ENCODE measurements around the gene FNDC3B. TPM values are rescaled to one million over a fixed set of nuclear protein-coding genes. Genes with fewer than 3 reads are reported as not detected.

The FNDC3B gene
- total RNA-seq, 1 donor from 2014 or later, result 24.7 TPM

DNA sequence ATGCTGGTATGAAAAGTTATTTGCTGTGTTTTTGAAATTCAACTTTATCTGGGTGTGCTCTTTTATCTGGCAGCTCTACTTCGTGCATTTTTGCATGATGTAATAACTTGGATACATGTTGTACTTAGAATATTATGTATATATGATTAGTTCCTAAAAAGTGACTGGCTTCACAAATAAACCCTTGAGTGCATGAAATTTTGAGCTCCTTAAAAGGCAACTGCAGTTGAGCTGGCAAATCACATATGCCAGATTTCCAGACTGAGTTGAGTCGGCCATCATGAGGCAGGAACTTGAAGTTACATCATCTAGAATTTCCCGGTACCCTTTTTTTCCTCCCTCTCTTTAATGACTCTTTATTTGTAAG, 162.5 kb downstream of the FNDC3B start:
- intact Hi-C loops (cut with micrococcal nuclease), result no loop called here
- peaks cover 37% of the 10 kb centered on the region for H3K9me3 Mint-ChIP-seq
- H3K4me1 Mint-ChIP-seq (ENCODE audit: low read depth), result peaks cover 26% of the 10 kb centered on the region
- peaks cover 38% of the 10 kb centered on the region for H3K36me3 Mint-ChIP-seq (ENCODE audit: low read depth)
- H3K4me3 Mint-ChIP-seq (ENCODE audit: low read depth), result no peak overlapping the region
- no peak for DNase-seq (ENCODE audit: low spot score)
- H3K27ac Mint-ChIP-seq, result no peak overlapping the region
- H3K27me3 Mint-ChIP-seq (ENCODE audit: low read depth), result no peaks in the 10 kb centered on the region

DNA sequence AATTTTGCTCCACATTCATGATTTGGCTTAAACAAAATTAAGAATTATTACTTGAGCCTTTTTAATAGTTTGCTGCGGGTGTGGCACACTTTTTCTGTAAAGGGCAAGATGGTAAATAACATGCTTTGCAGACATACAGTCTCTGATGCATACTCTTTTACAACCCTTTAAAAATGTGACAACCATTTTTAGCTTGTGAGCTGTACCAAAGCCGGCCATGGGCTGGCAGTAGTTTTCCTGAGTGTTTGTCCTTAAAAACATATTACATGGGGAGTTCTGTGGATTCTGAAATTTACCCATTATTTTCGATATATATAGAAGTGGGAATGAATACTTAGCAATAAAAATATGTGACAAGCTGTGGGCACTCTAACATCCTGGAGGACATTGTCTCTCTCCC, 163.4 kb downstream of the FNDC3B start:
- H3K4me1 Mint-ChIP-seq (ENCODE audit: low read depth), result peaks cover 26% of the 10 kb centered on the region
- H3K27ac Mint-ChIP-seq, result no peak overlapping the region
- peaks cover 38% of the 10 kb centered on the region for H3K9me3 Mint-ChIP-seq
- H3K36me3 Mint-ChIP-seq (ENCODE audit: low read depth), result peaks cover 40% of the 10 kb centered on the region
- H3K27me3 Mint-ChIP-seq (ENCODE audit: low read depth), result no peaks in the 10 kb centered on the region
- H3K4me3 Mint-ChIP-seq (ENCODE audit: low read depth), result no peak overlapping the region
- intact Hi-C loops (cut with micrococcal nuclease), result no loop called here
- DNase-seq (ENCODE audit: low spot score), result no peak

DNA sequence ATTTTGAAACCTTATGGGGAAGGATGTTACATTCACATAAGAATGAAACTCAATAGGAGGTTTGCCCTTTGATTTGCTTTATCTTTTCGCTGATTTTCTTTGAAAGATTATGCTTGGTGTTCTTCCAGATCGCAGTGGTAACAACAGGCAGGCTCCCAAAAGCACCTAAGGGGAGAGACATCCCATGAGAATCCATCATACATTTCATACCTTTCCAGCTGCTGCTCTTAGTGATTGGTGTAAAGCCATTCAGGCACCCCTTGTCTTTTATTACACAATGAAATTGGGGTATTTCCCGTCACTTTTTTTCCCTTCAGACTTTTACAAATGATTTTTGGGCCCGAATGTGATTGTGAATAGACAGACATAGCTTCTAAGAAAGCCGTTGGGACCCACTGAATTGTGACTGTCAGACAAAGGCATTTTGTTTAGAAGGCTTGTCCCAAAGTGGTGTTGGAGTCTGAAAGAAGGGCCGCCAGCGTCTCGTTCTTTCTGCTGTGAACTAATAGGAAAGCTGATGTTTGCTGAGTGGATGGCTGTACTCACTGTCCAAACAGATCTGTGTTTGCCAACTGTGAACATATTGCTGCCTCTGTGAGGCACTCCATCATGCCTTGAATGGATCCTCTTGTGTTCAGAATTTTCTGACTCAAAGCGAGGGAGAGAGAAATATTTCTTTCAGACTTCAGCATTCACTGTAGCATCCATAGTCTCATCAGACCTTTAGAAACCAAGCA, 164.3 kb downstream of the FNDC3B start:
- no peak overlapping the region for H3K27ac Mint-ChIP-seq
- H3K4me3 Mint-ChIP-seq (ENCODE audit: low read depth), result no peak overlapping the region
- DNase-seq (ENCODE audit: low spot score), result no peak
- H3K36me3 Mint-ChIP-seq (ENCODE audit: low read depth), result peaks cover 36% of the 10 kb centered on the region
- intact Hi-C loops (cut with micrococcal nuclease), result no loop called here
- peaks cover 26% of the 10 kb centered on the region for H3K4me1 Mint-ChIP-seq (ENCODE audit: low read depth)
- no peaks in the 10 kb centered on the region for H3K27me3 Mint-ChIP-seq (ENCODE audit: low read depth)
- H3K9me3 Mint-ChIP-seq, result peaks cover 35% of the 10 kb centered on the region

DNA sequence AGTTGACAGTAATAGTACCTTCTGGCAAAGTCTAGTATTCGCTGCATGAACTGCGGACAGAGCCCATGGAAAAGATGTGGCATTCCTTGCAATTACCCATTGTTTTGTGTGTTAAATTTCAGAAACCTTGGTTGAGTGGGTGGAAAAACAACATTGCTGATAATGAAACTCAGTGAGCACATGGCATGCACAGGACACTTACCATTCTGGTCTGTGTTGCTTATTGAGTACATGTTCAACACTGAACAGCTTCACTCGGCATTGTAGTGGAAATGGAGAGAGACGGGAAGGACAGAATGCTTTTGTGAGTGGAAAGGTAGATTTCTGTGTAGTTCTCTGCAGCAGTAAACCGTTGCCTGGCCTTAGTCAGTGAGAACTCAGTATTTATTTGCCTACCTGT, 165.3 kb downstream of the FNDC3B start:
- peaks cover 31% of the 10 kb centered on the region for H3K9me3 Mint-ChIP-seq
- intact Hi-C loops (cut with micrococcal nuclease), result no loop called here
- no peak overlapping the region for H3K4me3 Mint-ChIP-seq (ENCODE audit: low read depth)
- no peaks in the 10 kb centered on the region for H3K27me3 Mint-ChIP-seq (ENCODE audit: low read depth)
- no peak overlapping the region for H3K27ac Mint-ChIP-seq
- DNase-seq (ENCODE audit: low spot score), result no peak
- peaks cover 33% of the 10 kb centered on the region for H3K36me3 Mint-ChIP-seq (ENCODE audit: low read depth)
- H3K4me1 Mint-ChIP-seq (ENCODE audit: low read depth), result peaks cover 28% of the 10 kb centered on the region

DNA sequence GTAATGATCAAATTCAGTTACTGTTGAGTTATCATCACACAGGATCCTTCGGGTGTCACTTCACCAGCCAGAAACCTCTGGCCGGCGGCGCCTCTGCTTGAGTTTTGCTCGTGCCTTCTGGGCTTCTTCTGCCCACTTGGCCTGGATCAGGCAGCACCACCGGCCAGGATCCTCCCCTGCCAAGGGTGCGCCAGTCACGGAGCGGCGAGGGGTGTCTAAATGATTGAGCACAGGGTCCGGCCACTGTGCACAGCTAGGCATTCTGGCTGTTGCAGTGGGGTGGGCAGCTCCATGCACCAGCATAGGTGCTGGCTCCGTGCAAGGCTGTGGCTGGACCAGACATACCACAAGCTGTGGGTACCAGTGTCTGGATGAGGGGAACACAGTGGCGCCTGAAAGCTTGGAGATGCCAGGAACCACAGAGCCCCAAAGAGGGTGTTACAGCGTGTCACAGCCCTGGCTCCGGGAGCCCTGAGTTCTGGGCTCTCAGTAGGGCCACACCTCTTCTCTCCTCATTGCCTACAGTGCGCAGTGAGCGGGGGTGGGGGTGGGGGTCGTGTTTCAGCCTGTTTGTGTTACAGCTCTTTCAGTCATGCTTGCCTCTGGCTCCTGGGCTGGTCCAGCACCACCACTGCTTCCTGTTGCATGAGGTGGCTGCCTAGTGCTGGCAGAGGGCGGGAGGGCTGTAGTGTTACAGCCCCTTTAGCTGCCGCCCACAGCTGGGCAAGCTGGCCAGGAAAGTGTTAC, 169.4 kb downstream of the FNDC3B start:
- intact Hi-C loops (cut with micrococcal nuclease), result no loop called here
- H3K27me3 Mint-ChIP-seq (ENCODE audit: low read depth), result no peaks in the 10 kb centered on the region
- no peak overlapping the region for H3K4me3 Mint-ChIP-seq (ENCODE audit: low read depth)
- no peak for DNase-seq (ENCODE audit: low spot score)
- H3K36me3 Mint-ChIP-seq (ENCODE audit: low read depth), result peaks cover 25% of the 10 kb centered on the region
- peaks cover 26% of the 10 kb centered on the region for H3K4me1 Mint-ChIP-seq (ENCODE audit: low read depth)
- peaks cover 27% of the 10 kb centered on the region for H3K9me3 Mint-ChIP-seq
- H3K27ac Mint-ChIP-seq, result no peak overlapping the region

DNA sequence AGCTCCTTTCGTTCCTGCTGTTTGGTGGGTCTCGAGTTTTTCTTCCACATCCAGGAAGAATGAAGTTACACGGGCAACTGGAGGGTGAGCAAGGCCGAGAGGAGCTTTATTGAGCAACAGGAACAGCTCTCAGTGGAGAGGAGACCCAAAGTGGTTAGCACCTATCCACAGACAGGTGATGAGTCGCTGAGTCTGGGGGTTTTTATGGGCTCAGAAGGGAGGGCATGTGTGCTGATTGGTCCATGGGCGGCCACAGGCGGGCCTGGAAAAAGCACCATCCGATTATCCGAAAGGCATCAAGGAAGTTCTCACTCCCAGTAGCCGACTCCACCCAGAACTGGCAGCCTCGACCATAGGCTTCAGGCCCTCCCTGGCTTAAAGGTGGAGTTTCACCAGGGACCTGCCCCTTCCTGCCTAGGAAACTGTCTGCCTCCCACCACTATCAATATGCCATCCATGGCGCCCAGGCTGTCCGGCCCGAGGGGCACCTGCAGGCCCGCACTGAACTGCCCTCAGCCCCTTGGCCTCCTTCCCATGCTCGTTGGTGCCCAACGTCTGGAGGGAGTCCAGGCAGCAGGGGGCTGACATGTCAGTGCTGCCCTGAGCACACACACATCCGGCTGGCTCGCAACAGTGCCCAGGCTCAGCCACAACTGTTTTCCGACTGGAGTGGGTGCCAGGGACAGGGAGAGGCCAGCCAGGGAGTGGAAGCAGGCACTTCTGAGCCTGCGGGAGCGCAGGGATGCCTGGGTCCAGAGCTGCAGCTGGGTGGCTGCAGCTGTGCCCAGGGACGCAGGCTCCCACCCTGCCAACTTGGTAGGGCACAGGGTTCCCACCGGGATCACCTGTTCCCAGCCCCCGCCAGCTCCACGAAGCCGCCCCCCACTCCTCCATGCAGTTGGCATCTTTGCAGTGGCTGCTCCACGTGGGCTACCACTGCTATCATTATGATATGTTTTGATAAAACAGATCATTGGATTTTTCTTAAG, 170.2 kb downstream of the FNDC3B start:
- Mint-ChIP-seq H3K36me3 (ENCODE audit: low read depth) (peaks cover 21% of the 10 kb centered on the region), H3K27me3 (ENCODE audit: low read depth) (no peaks in the 10 kb centered on the region), H3K9me3 (peaks cover 21% of the 10 kb centered on the region), H3K27ac (no peak overlapping the region), H3K4me1 (ENCODE audit: low read depth) (peaks cover 27% of the 10 kb centered on the region), H3K4me3 (ENCODE audit: low read depth) (no peak overlapping the region)
- no peak for DNase-seq (ENCODE audit: low spot score)
- intact Hi-C loops (cut with micrococcal nuclease), result loop anchor here (5.0 kb wide), 3 partner anchors 53 to 172 kb away; partner anchors contain the start of gene FNDC3B

DNA sequence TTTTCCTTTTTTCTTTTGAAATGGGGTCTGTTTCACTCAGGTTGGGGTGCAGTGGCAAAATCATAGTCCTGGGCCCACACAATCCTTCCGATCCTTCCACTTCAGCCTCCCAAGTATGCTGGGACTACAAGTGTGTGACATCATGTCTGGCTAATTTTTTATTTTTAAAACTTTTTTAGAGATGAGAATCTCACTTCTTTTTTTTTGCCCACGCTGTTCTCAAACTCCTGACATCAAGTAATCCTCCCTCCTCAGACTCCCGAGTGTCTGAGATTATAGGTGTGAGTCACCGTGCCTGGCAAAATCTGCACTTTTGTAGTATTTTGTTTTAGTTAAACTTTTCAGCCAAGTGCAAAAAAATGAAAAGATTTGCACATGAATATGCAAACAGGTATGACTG, 171.0 kb downstream of the FNDC3B start:
- Mint-ChIP-seq H3K27me3 (ENCODE audit: low read depth) (no peaks in the 10 kb centered on the region), H3K27ac (no peak overlapping the region), H3K9me3 (peaks cover 14% of the 10 kb centered on the region), H3K4me3 (ENCODE audit: low read depth) (no peak overlapping the region), H3K4me1 (ENCODE audit: low read depth) (peaks cover 25% of the 10 kb centered on the region), H3K36me3 (ENCODE audit: low read depth) (peaks cover 13% of the 10 kb centered on the region)
- intact Hi-C loops (cut with micrococcal nuclease), result loop anchor here (5.0 kb wide), 3 partner anchors 52 to 173 kb away; partner anchors contain the start of gene FNDC3B
- DNase-seq (ENCODE audit: low spot score), result no peak

DNA sequence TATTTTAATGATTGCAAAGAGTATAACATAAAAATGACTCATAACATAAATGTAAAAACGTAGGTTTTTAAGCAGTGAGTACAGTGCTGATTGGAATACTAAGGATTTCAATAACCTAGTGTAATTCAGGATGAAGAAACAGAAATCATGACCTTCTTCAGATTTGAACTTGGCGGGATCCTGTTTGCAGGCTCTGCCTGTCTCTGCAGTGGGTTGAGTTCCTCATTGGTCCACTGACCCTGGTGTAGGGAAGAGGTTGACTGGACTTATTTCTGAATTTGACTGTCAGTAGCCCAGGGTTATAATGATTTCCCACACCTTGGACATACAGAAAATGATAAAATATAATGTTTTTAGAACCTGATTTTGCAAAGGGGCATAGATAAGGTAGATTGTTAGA, 171.7 kb downstream of the FNDC3B start:
- intact Hi-C loops (cut with micrococcal nuclease), result loop anchor here (5.0 kb wide), 3 partner anchors 51 to 174 kb away; partner anchors contain the start of gene FNDC3B
- Mint-ChIP-seq H3K27me3 (ENCODE audit: low read depth) (no peaks in the 10 kb centered on the region), H3K9me3 (peaks cover 6% of the 10 kb centered on the region), H3K36me3 (ENCODE audit: low read depth) (peaks cover 6% of the 10 kb centered on the region), H3K27ac (no peak overlapping the region), H3K4me1 (ENCODE audit: low read depth) (peaks cover 25% of the 10 kb centered on the region), H3K4me3 (ENCODE audit: low read depth) (no peak overlapping the region)
- DNase-seq (ENCODE audit: low spot score), result no peak

DNA sequence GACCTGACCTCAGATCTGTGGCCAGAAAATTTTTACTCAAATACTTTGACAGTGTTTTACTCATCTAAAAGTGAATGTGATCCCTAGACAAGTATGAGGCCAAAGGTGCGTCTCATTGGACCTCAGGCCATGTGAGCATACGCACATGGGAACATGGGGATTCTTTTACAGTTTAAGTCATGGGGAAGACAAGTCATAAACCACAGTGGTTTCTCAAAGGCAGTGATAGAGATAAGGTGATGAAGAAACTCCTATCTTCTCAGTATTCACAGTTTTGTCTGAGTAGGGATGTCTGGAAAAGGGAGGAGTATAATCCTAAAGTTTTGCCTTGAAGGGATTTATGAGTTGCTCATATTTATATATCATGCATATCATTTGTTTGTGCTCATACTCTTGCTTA, 173.8 kb downstream of the FNDC3B start:
- Mint-ChIP-seq H3K4me1 (ENCODE audit: low read depth) (peaks cover 28% of the 10 kb centered on the region), H3K4me3 (ENCODE audit: low read depth) (no peak overlapping the region), H3K27ac (peak overlapping the region; percentile 10), H3K36me3 (ENCODE audit: low read depth) (peaks cover 4% of the 10 kb centered on the region), H3K9me3 (no peaks in the 10 kb centered on the region), H3K27me3 (ENCODE audit: low read depth) (no peaks in the 10 kb centered on the region)
- intact Hi-C loops (cut with micrococcal nuclease), result loop anchor here (1.0 to 5.0 kb wide), 6 partner anchors 49 to 176 kb away; partner anchors contain the start of gene FNDC3B
- DNase-seq (ENCODE audit: low spot score), result no peak

DNA sequence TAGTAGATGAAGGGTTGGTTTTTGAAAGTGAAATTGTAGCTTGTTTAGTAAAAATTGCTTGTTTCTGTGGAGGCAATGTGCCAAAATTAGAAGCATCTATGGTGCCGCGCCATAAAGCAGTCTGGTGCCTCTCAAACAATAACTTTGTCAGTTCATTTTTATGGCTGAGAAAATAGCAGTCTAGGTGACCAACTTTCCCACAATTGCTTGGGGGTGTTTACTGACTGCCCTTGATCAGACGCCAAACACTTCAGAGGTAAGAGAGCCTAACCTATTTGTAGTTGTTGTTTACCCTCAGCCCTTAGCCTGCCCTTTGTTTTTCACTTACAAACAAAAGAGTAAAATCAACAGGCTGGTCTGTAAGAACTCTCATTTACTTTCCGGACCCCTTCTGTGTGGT, 174.5 kb downstream of the FNDC3B start:
- intact Hi-C loops (cut with micrococcal nuclease), result loop anchor here (1.0 to 5.0 kb wide), 6 partner anchors 48 to 177 kb away; partner anchors contain the start of gene FNDC3B
- Mint-ChIP-seq H3K27me3 (ENCODE audit: low read depth) (no peaks in the 10 kb centered on the region), H3K4me3 (ENCODE audit: low read depth) (no peak overlapping the region), H3K9me3 (no peaks in the 10 kb centered on the region), H3K36me3 (ENCODE audit: low read depth) (peaks cover 4% of the 10 kb centered on the region), H3K27ac (no peak overlapping the region), H3K4me1 (ENCODE audit: low read depth) (peaks cover 33% of the 10 kb centered on the region)
- no peak for DNase-seq (ENCODE audit: low spot score)

DNA sequence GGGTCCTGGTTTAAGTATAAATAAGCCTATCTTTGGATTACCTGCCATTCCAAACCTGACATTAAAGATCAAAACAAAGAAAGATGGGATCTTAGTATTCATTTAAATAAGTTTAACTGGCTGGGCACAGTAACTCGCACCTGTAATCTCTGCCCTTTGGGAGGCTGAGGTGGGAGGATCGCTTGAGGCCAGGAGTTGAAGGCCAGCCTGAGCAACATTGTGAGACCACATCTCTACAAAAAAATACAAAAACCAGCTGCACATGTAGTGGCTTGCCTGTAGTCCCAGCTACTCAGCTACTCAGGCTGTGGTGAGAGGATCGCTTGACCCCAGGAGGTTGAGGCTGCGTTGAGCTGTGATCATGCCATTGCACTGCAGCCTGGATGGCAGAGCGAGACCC, 176.9 kb downstream of the FNDC3B start:
- peaks cover 4% of the 10 kb centered on the region for H3K36me3 Mint-ChIP-seq (ENCODE audit: low read depth)
- H3K4me3 Mint-ChIP-seq (ENCODE audit: low read depth), result no peak overlapping the region
- no peak overlapping the region for H3K27ac Mint-ChIP-seq
- DNase-seq (ENCODE audit: low spot score), result no peak
- H3K27me3 Mint-ChIP-seq (ENCODE audit: low read depth), result no peaks in the 10 kb centered on the region
- peaks cover 30% of the 10 kb centered on the region for H3K4me1 Mint-ChIP-seq (ENCODE audit: low read depth)
- intact Hi-C loops (cut with micrococcal nuclease), result no loop called here
- H3K9me3 Mint-ChIP-seq, result no peaks in the 10 kb centered on the region

DNA sequence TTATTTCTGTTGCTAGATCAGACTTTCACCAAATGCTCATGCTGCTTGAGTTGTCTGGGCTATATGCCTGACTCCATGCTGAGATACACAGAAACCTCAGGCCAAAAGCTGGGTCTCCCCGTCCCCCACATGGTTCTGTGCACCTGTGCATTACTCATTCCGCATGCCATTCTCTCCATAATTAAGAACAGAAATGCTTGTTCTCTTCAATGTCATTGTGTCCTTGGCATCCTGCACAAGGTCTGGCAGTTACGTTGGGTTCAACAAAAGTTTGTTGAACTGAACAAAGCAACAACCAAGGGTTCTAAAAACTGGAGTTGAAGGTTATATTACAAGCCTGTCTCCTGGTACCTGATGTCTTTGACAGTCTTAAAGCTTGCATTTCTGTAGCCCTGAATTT, 177.5 kb downstream of the FNDC3B start:
- H3K4me3 Mint-ChIP-seq (ENCODE audit: low read depth), result no peak overlapping the region
- H3K27ac Mint-ChIP-seq, result no peak overlapping the region
- DNase-seq (ENCODE audit: low spot score), result no peak
- H3K36me3 Mint-ChIP-seq (ENCODE audit: low read depth), result peaks cover 4% of the 10 kb centered on the region
- H3K4me1 Mint-ChIP-seq (ENCODE audit: low read depth), result peaks cover 30% of the 10 kb centered on the region
- no peaks in the 10 kb centered on the region for H3K9me3 Mint-ChIP-seq
- intact Hi-C loops (cut with micrococcal nuclease), result no loop called here
- no peaks in the 10 kb centered on the region for H3K27me3 Mint-ChIP-seq (ENCODE audit: low read depth)
